Measurements from ENCODE around the gene NT5DC3.

DNA sequence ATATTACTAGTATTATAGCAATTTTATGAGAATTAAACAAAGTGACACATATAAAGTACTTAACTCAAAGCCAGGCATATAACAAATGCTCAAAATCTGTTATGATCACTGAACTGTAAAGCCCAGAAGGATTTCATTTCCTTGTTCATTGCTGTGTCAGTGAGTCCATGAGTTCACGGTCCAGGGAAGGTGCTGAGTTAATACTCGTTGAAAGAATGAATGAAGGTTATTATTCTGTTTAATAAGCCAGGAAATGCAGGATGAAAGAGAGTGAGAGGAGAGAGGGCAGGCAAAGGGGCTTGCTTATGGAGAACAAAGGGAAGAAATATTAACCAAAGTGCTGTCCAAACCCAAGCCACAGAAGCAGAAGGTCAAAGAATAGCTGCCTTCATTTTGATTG, 40.2 kb upstream of the NT5DC3 start:
- TF ChIP-seq, protein P1, sequence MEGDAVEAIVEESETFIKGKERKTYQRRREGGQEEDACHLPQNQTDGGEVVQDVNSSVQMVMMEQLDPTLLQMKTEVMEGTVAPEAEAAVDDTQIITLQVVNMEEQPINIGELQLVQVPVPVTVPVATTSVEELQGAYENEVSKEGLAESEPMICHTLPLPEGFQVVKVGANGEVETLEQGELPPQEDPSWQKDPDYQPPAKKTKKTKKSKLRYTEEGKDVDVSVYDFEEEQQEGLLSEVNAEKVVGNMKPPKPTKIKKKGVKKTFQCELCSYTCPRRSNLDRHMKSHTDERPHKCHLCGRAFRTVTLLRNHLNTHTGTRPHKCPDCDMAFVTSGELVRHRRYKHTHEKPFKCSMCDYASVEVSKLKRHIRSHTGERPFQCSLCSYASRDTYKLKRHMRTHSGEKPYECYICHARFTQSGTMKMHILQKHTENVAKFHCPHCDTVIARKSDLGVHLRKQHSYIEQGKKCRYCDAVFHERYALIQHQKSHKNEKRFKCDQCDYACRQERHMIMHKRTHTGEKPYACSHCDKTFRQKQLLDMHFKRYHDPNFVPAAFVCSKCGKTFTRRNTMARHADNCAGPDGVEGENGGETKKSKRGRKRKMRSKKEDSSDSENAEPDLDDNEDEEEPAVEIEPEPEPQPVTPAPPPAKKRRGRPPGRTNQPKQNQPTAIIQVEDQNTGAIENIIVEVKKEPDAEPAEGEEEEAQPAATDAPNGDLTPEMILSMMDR (conservative IDR thresholded peaks at IDR 0.05 in 1 of 2, IDR thresholded peaks at IDR 0.05 in 1 of 2; ENCODE audit: extremely low read depth in 1 of 2, insufficient read depth in 1 of 2, low read depth in 1 of 2, low read length in 2 of 2) = no peak
- TF ChIP-seq EZH2 (IDR thresholded peaks at IDR 0.05; ENCODE audit: borderline replicate concordance, low read length) = no peak

All from mammary epithelial cell (primary cell).